HG03103 (cell line): ENCODE measurements around the gene BCAS1.

ENCODE experiments used
- ATAC-seq: cut with Tn5 transposase; IDR thresholded peaks from one replicate; pipeline ENCODE4 v1.9.1; 2021; ENCODE audit warnings: low read depth; ENCODE audit not compliant: unreplicated experiment

The BCAS1 gene

GRCh38 chr20:54103067-54103761 lies 32.8 kb upstream of the BCAS1 start:
- ATAC-seq, result peak; percentile 73

GRCh38 chr20:54102543-54102942 lies 32.1 kb upstream of the BCAS1 start:
- ATAC-seq, result no peak

GRCh38 chr20:54100563-54100962 lies 30.2 kb upstream of the BCAS1 start:
- ATAC-seq, result no peak

- no peak for ATAC-seq
Measured at GRCh38 chr20:54099894-54100293, 29.5 kb upstream of the BCAS1 start.

- no peak for ATAC-seq
Measured at GRCh38 chr20:54098047-54098446, 27.7 kb upstream of the BCAS1 start.

GRCh38 chr20:54097236-54097529 lies 26.8 kb upstream of the BCAS1 start:
- no peak for ATAC-seq

GRCh38 chr20:54095824-54096223 lies 25.4 kb upstream of the BCAS1 start:
- no peak for ATAC-seq

- ATAC-seq, result no peak
Measured at GRCh38 chr20:54094268-54094580, 23.8 kb upstream of the BCAS1 start.

GRCh38 chr20:54093423-54094267 lies 23.3 kb upstream of the BCAS1 start:
- ATAC-seq, result no peak

GRCh38 chr20:54092021-54092420 lies 21.6 kb upstream of the BCAS1 start:
- no peak for ATAC-seq

GRCh38 chr20:54091120-54091480 lies 20.7 kb upstream of the BCAS1 start:
- no peak for ATAC-seq

GRCh38 chr20:54090230-54091119 lies 20.1 kb upstream of the BCAS1 start:
- no peak for ATAC-seq

GRCh38 chr20:54088430-54088829 lies 18.0 kb upstream of the BCAS1 start:
- no peak for ATAC-seq

- no peak for ATAC-seq
Measured at GRCh38 chr20:54086507-54087039, 16.2 kb upstream of the BCAS1 start.

- no peak for ATAC-seq
Measured at GRCh38 chr20:54085910-54086309, 15.5 kb upstream of the BCAS1 start.

GRCh38 chr20:54085425-54085824 lies 15.0 kb upstream of the BCAS1 start:
- no peak for ATAC-seq

GRCh38 chr20:54084727-54085388 lies 14.5 kb upstream of the BCAS1 start:
- no peak for ATAC-seq

- no peak for ATAC-seq
Measured at GRCh38 chr20:54084193-54084592, 13.8 kb upstream of the BCAS1 start.

- peak; percentile 49 for ATAC-seq
Measured at GRCh38 chr20:54083459-54083858, 13.1 kb upstream of the BCAS1 start.

- no peak for ATAC-seq
Measured at GRCh38 chr20:54082100-54082499, 11.7 kb upstream of the BCAS1 start.

GRCh38 chr20:54079652-54080051 lies 9.3 kb upstream of the BCAS1 start:
- ATAC-seq, result peak; percentile 47
